ENCODE results near the gene SLC10A3.

DNA sequence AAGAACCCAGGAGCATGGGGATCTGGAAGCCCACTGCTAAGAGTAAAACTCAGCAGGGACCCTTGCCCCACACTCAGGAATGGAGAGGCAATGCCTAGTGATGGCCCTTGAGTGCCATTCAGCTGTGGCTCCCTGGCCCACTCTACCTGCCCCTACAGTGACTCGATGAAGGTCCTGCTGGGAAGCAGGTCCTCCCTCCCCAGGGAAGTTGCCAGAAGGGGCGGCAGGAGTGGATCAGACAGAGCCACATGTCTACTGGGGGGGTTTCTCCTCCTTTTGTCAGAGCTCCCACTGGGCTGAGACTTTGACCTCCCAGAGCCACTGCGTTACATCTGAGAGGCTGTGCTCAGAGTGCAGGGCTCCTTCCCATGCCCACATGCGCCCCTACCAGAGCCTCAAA is 1.2 kb downstream of the SLC10A3 start:
- TF ChIP-seq, protein P1, sequence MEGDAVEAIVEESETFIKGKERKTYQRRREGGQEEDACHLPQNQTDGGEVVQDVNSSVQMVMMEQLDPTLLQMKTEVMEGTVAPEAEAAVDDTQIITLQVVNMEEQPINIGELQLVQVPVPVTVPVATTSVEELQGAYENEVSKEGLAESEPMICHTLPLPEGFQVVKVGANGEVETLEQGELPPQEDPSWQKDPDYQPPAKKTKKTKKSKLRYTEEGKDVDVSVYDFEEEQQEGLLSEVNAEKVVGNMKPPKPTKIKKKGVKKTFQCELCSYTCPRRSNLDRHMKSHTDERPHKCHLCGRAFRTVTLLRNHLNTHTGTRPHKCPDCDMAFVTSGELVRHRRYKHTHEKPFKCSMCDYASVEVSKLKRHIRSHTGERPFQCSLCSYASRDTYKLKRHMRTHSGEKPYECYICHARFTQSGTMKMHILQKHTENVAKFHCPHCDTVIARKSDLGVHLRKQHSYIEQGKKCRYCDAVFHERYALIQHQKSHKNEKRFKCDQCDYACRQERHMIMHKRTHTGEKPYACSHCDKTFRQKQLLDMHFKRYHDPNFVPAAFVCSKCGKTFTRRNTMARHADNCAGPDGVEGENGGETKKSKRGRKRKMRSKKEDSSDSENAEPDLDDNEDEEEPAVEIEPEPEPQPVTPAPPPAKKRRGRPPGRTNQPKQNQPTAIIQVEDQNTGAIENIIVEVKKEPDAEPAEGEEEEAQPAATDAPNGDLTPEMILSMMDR (IDR thresholded peaks at IDR 0.05): no peak
- TF ChIP-seq EP300 (IDR thresholded peaks at IDR 0.05) (no peak), POLR2A (IDR thresholded peaks at IDR 0.05) (no peak)

All from upper lobe of left lung (tissue), 4 donors.